GM19240 (cell line): ENCODE results near the gene SCG2.

ENCODE experiments used
- DNase-seq: peaks from one replicate; pipeline ENCODE4 v3.0.0; 2011; ENCODE audit warnings: low spot score; ENCODE audit not compliant: insufficient read length

The SCG2 gene

DNA sequence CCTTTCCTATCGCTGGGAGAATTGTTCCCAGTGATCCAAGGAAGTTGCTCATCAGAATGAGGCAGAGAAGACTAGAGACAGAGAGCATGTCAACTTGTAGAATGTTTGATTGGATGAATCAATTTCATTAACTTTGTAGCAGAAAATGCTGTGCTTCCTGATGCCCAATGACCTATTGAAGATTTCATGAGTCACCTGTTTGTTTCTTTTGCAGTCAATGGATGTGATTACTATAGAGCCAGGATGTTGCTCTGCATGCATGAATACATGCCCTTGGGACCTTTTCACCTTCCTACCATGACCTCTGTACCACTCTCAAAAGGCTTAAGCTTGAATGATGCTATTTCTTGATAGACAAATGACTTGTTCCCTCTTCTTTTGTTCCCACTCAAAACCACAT lies 23.3 kb downstream of the SCG2 start:
- DNase-seq, result no peak

DNA sequence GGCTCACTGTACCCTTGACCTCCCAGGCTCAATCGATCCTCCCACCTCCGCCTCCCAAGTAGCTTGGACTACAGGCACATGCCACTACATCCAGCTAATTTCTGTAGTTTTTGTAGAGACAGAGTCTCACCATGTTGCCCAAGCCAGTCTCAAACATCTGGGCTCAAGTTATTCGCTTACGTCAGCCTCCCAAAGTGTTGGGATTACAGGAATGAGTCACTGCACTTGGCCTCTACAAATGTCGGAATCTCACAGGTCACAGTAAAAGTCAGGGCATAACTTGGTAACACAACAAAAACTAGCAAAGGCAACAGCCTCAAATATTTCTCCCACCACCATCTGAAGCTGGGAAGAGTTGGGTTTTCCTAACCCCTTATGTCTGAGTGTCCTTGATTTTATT lies 25.3 kb downstream of the SCG2 start:
- no peak for DNase-seq

DNA sequence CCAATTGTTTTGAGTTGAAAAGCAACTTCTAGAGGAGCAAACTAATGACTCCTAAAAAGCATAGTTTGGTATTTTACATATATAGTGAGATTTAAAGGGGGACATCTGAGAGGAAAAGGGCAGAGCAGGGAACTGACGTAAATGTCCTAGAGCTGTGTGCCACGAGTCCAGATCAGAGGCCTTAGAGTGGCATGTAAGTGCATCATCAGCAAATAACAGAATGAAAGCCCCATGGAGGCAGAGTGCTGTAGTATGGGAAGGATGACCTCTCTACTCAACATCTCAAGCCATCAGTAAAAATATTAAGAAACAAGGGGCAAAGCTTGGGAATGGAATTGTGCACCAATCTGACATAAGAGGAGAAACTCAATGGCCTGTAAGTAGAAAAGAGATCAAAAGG lies 31.4 kb downstream of the SCG2 start:
- no peak for DNase-seq

- no peak for DNase-seq
Observed at GRCh38 chr2:223566396-223566795, 35.8 kb downstream of the SCG2 start.

DNA sequence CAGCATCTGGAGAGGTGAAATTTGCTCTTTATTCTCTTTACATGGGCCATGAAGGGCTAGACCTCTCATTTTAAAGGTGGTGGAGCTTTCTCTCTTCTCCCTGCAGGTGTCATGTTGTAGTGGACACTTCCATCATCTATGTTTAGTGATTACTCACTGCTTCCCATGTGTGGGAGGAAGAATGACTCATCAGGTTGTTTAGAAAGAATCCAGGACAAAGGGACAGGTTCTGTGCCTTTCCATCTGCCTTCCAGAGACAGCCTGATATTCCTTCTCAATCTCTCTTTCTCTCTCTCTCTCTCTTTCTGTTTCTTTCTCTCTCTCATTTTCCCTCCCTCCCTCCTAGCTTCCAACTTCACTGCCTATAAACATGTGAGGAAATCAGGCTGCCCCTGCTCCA lies 38.7 kb downstream of the SCG2 start:
- no peak for DNase-seq

DNA sequence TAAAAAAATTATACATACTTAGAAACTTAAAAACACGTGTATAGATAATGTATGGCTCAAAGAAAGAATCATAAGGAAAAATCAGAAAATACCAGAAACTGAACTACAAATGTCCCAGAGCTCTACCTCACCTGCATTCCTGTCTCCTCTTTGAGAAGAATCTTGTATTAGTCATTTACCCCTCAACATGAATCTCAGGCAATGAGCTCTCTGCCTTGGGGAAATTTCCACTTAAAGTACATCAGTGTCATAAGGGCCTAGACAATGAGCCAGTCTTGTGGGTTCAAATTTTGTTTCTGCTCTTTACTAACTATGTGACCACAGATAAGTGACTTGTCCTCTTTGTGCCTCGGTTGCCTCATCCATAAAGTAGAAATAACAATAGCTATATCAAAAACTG lies 40.1 kb downstream of the SCG2 start:
- no peak for DNase-seq

GRCh38 chr2:223560749-223561435 lies 41.3 kb downstream of the SCG2 start:
- DNase-seq, result no peak

- no peak for DNase-seq
Observed at GRCh38 chr2:223558970-223559369, 43.2 kb downstream of the SCG2 start.

DNA sequence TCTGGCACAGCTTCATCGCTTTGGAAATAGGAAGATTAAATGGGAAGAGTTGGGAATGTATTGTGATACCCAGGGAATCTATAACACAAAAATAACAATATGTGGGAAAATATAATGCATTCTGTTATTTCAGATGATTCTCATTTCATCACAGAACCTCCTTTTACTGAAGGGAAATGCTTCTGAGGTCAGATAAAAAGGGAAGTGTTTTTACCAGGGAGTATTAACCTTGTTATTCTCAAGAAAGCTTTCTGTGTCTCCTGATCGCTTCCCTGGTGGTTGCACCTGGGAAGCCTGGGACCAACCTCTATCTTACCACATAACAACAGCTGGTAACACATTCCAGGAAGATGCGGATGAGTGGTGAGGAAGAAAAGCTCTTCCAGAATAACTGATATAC lies 47.2 kb downstream of the SCG2 start:
- no peak for DNase-seq

DNA sequence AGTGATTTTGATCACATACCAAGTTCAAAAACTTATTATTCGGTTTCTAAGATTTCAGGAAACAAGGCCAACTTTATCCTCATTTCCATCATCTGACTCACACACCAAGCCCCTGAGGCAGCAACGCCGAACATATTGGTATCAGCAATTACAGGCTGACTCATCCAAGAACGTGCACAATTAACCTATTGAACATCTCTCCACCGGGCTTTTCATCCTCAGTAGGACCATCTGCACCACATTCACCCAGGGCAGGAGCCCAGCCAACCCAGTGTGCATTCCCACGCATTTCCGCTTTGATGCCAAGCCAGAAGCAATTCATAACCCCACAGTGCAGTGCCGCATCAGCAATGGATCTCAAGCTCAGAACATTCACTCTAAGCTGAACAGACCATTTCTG lies 52.9 kb downstream of the SCG2 start:
- no peak for DNase-seq

DNA sequence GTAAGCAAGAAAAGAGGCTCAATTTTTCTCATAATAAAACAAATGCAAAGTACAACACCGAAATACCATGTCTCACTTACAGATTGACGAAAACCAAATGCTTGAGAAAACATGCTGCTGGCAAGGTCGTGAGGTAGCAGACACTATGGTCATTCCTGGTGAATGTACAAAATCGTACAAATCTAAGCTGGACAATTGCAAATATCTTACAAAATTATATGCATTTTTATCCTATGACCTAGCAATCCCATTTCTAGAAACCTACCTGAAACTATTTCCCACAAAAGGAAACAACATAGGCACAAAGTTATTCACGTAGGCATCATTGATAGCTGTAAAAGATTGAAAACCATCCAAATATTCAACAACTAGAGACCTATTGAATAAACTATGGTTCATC lies 54.0 kb downstream of the SCG2 start:
- DNase-seq, result no peak
